Fibroblast of mammary gland (primary cell): Measurements from ENCODE around the gene CHRNA7.
"Not testable (repeated sequence)": the region's sequence is repeated elsewhere in the genome, so short reads cannot be mapped to it uniquely, and the experiment has no call there.

Experiments used
- DNase-seq: peaks from one replicate; pipeline ENCODE4 v3.0.0-alpha.2; 2010; ENCODE audit warnings: low read depth
- H3K4me3 ChIP-seq: 2 replicates; pipeline ENCODE4 v1.5.1; 2011; ENCODE audit warnings: low read depth, mild to moderate bottlenecking, low read length, moderate library complexity; ENCODE audit not compliant: control insufficient read depth
- CTCF ChIP-seq: conservative IDR thresholded peaks from 2 replicates; pipeline ENCODE4 v1.5.1; 2011; ENCODE audit warnings: low read depth, low read length, inconsistent platforms; ENCODE audit not compliant: control insufficient read depth, insufficient read depth

The CHRNA7 gene

GRCh38 chr15:32196206-32196605, 165.9 kb downstream of the CHRNA7 start:
- not testable (repeated sequence) for DNase-seq, H3K4me3 ChIP-seq

GRCh38 chr15:32198938-32199337, 168.6 kb downstream of the CHRNA7 start:
- H3K4me3 ChIP-seq, DNase-seq: not testable (repeated sequence)

- DNase-seq, H3K4me3 ChIP-seq: not testable (repeated sequence)
Observed at GRCh38 chr15:32209081-32209480, 178.8 kb downstream of the CHRNA7 start.

- H3K4me3 ChIP-seq = no peak overlapping the region
- DNase-seq = no peak
- no peak for TF ChIP-seq CTCF
Observed at GRCh38 chr15:32218666-32219065, 188.4 kb downstream of the CHRNA7 start.
